Smooth muscle cell (in vitro differentiated cells): ENCODE measurements around the gene EML3. TPM values are rescaled to one million over a fixed set of nuclear protein-coding genes. Genes with fewer than 3 reads are reported as not detected.

Source experiments
- DNase-seq: peaks from one replicate; lab custom pipeline; 2025; ENCODE audit not compliant: unreplicated experiment; lab: John Stamatoyannopoulos, UW
- H2AFZ ChIP-seq: fragments of 200-600 bp; sonication (generic); 2 replicates; pipeline ENCODE4 v1.6.0; 2016; ENCODE audit warnings: antibody characterized with exemption, low read depth, mild to moderate bottlenecking
- H3F3A ChIP-seq: fragments of 200-600 bp; sonication (generic); 2 replicates; pipeline ENCODE4 v1.6.0; 2017; ENCODE audit warnings: antibody characterized with exemption, low read depth
- H3K27ac ChIP-seq: fragments of 200-600 bp; sonication (generic); 2 replicates; pipeline ENCODE4 v1.5.1; 2016; ENCODE audit warnings: low read depth, mild to moderate bottlenecking
- H3K27me3 ChIP-seq: fragments of 200-600 bp; sonication (generic); 2 replicates; pipeline ENCODE4 v1.6.1; 2016; ENCODE audit warnings: low read depth, mild to moderate bottlenecking
- H3K36me3 ChIP-seq: fragments of 200-600 bp; sonication (generic); 2 replicates; pipeline ENCODE4 v1.5.1; 2016; ENCODE audit warnings: low read depth
- H3K4me1 ChIP-seq: fragments of 200-600 bp; sonication (generic); 2 replicates; pipeline ENCODE4 v1.5.1; 2016; ENCODE audit warnings: low read depth
- H3K4me2 ChIP-seq: fragments of 200-600 bp; sonication (generic); 2 replicates; pipeline ENCODE4 v1.6.0; 2016; ENCODE audit warnings: mild to moderate bottlenecking
- H3K4me3 ChIP-seq: fragments of 200-600 bp; sonication (generic); 2 replicates; pipeline ENCODE4 v1.5.1; 2016; ENCODE audit warnings: mild to moderate bottlenecking
- H3K79me2 ChIP-seq: fragments of 200-600 bp; sonication (generic); 2 replicates; pipeline ENCODE4 v1.6.0; 2016; ENCODE audit warnings: low read depth, mild to moderate bottlenecking
- H3K9ac ChIP-seq: fragments of 200-600 bp; sonication (generic); 2 replicates; pipeline ENCODE4 v1.6.0; 2016; ENCODE audit warnings: low read depth
- H3K9me3 ChIP-seq: fragments of 200-600 bp; sonication (generic); replicated peaks from 2 replicates; pipeline ENCODE4 v1.5.1; 2016; ENCODE audit warnings: low read depth
- H4K20me1 ChIP-seq: fragments of 200-600 bp; sonication (generic); 2 replicates; pipeline ENCODE4 v1.6.0; 2016; ENCODE audit warnings: low read depth
- whole genome bisulfite sequencing: methylation state at CpG from one replicate; pipeline ENCODE4 v1.1.7; 2016; ENCODE audit warnings: low lambda C conversion rate; 5-methylcytosine and 5-hydroxymethylcytosine counted together
- polyA plus RNA-seq: library from polyadenylated mRNA; unstranded; fragments of >200 nt; fragmentation: Nextera tagmentation; extraction: Ambion mirVana; gene quantifications from 2 replicates; pipeline ENCODE4 v1.2.1, GENCODE V29; 2016
- total RNA-seq: library from RNA; depleted of rRNA; stranded (reverse); fragments of >200 nt; gene quantifications from 2 replicates; pipeline ENCODE4 v1.2.3, GENCODE V29; 2014
- TF ChIP-seq, protein P1 (sequence below): fragments of 200-600 bp; sonication (generic); IDR thresholded peaks from 2 replicates; pipeline ENCODE4 v1.5.1; 2017; ENCODE audit warnings: borderline replicate concordance, mild to moderate bottlenecking, antibody characterized with exemption; ENCODE audit not compliant: insufficient read depth, poor library complexity, severe bottlenecking

Gene EML3
- total and polyA plus RNA-seq, 2 experiments from 2014 or later, result 35.0 to 36.8 TPM

- TF ChIP-seq, protein P1, sequence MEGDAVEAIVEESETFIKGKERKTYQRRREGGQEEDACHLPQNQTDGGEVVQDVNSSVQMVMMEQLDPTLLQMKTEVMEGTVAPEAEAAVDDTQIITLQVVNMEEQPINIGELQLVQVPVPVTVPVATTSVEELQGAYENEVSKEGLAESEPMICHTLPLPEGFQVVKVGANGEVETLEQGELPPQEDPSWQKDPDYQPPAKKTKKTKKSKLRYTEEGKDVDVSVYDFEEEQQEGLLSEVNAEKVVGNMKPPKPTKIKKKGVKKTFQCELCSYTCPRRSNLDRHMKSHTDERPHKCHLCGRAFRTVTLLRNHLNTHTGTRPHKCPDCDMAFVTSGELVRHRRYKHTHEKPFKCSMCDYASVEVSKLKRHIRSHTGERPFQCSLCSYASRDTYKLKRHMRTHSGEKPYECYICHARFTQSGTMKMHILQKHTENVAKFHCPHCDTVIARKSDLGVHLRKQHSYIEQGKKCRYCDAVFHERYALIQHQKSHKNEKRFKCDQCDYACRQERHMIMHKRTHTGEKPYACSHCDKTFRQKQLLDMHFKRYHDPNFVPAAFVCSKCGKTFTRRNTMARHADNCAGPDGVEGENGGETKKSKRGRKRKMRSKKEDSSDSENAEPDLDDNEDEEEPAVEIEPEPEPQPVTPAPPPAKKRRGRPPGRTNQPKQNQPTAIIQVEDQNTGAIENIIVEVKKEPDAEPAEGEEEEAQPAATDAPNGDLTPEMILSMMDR, result no peak
- peak within 1 kb of the TSS; percentile 90 for H3K4me3 ChIP-seq
- peaks cover 6% of the 10 kb centered on the region for H4K20me1 ChIP-seq
- H3K4me1 ChIP-seq, result no peaks in the 10 kb centered on the region
- peak within 1 kb of the TSS; percentile 99 for H3K9ac ChIP-seq
- H3F3A ChIP-seq, result peaks cover 3% of the 10 kb centered on the region
- peak within 1 kb of the TSS; percentile 85 for H3K4me2 ChIP-seq
- H3K27ac ChIP-seq, result peak within 1 kb of the TSS; percentile 96
- H3K79me2 ChIP-seq, result peaks cover 51% of the 10 kb centered on the region
- peak; percentile 97 for DNase-seq
- H3K27me3 ChIP-seq, result no peaks in the 10 kb centered on the region
- H3K36me3 ChIP-seq, result no peaks in the 10 kb centered on the region
- 2% methylated on average over 56 of the region's 73 CpGs for WGBS
- no peaks in the 10 kb centered on the region for H3K9me3 ChIP-seq
- no peak within 1 kb of the TSS for H2AFZ ChIP-seq
Measured at GRCh38 chr11:62645946-62646824, 33.6 kb upstream of the EML3 start, which contains the start of gene GANAB. GANAB (minus strand) TSS chr11:62646613; CDS start chr11:62646599, 14 bp downstream.

DNA sequence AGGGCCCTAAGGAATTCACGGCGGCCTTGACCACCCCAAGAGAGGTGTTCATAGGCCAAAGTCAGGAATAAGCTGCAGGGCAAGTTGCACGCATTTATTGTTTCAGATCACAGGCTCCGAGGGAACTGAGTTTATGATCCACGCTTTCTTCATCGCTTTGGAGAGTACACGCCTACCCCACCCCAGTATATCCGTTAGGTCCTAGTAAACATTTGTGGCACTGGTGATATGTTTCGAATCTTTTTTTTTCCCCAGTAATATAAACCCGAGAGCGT lies 33.0 kb upstream of the EML3 start:
- Histone ChIP-seq H3K4me3 (peak overlapping the region; percentile 90), H2AFZ (no peak overlapping the region), H3K9ac (peak overlapping the region; percentile 99), H3K9me3 (no peaks in the 10 kb centered on the region), H3K36me3 (no peaks in the 10 kb centered on the region), H3K27me3 (no peaks in the 10 kb centered on the region), H3K4me2 (peak overlapping the region; percentile 85), H3K27ac (peak overlapping the region; percentile 96), H3K4me1 (no peaks in the 10 kb centered on the region), H4K20me1 (peaks cover 6% of the 10 kb centered on the region), H3K79me2 (peaks cover 57% of the 10 kb centered on the region), H3F3A (peaks cover 3% of the 10 kb centered on the region)
- TF ChIP-seq, protein P1, result no peak
- no peak for DNase-seq
- WGBS, result 23% methylated on average over 11 of the region's 11 CpGs

DNA sequence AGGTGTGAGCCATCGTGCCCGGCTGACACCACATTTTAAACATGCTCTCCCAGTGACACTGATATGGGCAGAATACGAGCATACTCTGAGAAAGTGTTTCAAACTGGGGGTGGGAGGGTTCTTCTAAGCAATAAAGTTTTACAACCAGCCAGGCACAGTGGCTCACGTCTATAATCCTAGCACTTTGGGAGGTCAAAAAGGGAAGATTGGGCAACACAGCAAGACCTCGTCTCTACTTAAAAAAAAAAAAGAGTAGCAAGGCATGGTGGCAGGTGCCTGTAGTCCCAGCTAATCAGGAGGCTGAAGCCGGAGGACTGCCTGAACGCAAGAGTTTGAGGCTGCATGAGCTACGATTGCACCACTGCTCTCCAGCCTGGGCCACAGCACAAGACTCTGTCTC lies 31.6 kb upstream of the EML3 start:
- no peak for DNase-seq
- peaks cover 10% of the 10 kb centered on the region for H4K20me1 ChIP-seq
- H3K36me3 ChIP-seq, result no peaks in the 10 kb centered on the region
- no peaks in the 10 kb centered on the region for H3K27me3 ChIP-seq
- TF ChIP-seq, protein P1, result no peak
- peaks cover 60% of the 10 kb centered on the region for H3K79me2 ChIP-seq
- no peaks in the 10 kb centered on the region for H3K4me1 ChIP-seq
- no peak overlapping the region for H3K9ac ChIP-seq
- H3F3A ChIP-seq, result peaks cover 3% of the 10 kb centered on the region
- H3K9me3 ChIP-seq, result no peaks in the 10 kb centered on the region
- H3K4me2 ChIP-seq, result no peak overlapping the region
- H3K4me3 ChIP-seq, result no peak overlapping the region
- H3K27ac ChIP-seq, result no peak overlapping the region
- 74% methylated on average over 8 of the region's 8 CpGs for WGBS
- no peak overlapping the region for H2AFZ ChIP-seq
